Motor neuron (in vitro differentiated cells): ENCODE measurements around the gene GABRR2. TPM values are rescaled to one million over a fixed set of nuclear protein-coding genes. Genes with fewer than 3 reads are reported as not detected.

Source experiments
- ATAC-seq, 8 experiments: fragments of 200-7000 bp; cut with Tn5 transposase; replicated peaks in 6 of 8; 2 replicates each; pipeline ENCODE4 v1.8.0; 2021; ENCODE audit warnings: mild to moderate bottlenecking in 8 of 8, moderate library complexity in 8 of 8
- H3K27ac ChIP-seq, 2 donors: fragments of 250-450 bp; sonication (Bioruptor Pico); 2 replicates each; pipeline ENCODE4 v1.9.0; 2021; ENCODE audit warnings: antibody characterized with exemption in 2 of 2, mild to moderate bottlenecking in 2 of 2, moderate library complexity in 1 of 2
- H3K4me1 ChIP-seq, 2 donors: fragments of 250-450 bp; sonication (Bioruptor Pico); replicated peaks in 1 of 2; 2 replicates each; pipeline ENCODE4 v1.6.1; 2021; ENCODE audit warnings: antibody characterized with exemption in 2 of 2, mild to moderate bottlenecking in 2 of 2, moderate library complexity in 1 of 2
- H3K4me3 ChIP-seq, 5 donors: fragments of 250-450 bp; sonication (Bioruptor Pico); 2 replicates each; pipeline ENCODE4 v1.9.0; 2021; ENCODE audit warnings: antibody characterized with exemption in 5 of 5, mild to moderate bottlenecking in 5 of 5, moderate library complexity in 4 of 5
- WGBS, 10 experiments: fragments of 450-650 bp; shearing (Covaris generic); methylation state at CpG; one replicate each; pipeline ENCODE4 v1.0.0; 2022; 5-methylcytosine and 5-hydroxymethylcytosine counted together
- in situ Hi-C, 9 experiments: fragments of 400-800 bp; cut with MboI; loops; one replicate each; pipeline ENCODE4 v1.15.0; 2021; ENCODE audit warnings: low sequenced_read_pairs in 9 of 9, low pct_unique_long_range_greater_than_20kb in 2 of 9; ENCODE audit not compliant: unreplicated experiment in 9 of 9
- total RNA-seq, 8 experiments: library from RNA; unstranded; fragments of 300-600 nt; gene quantifications; 2 replicates each; pipeline versions ENCODE4 v1.2.3 to v1.2.4, GENCODE V29; 2022

The GABRR2 gene
- total RNA-seq, 8 experiments from 2014 or later = 0.16 to 0.66 (median 0.34) TPM

DNA sequence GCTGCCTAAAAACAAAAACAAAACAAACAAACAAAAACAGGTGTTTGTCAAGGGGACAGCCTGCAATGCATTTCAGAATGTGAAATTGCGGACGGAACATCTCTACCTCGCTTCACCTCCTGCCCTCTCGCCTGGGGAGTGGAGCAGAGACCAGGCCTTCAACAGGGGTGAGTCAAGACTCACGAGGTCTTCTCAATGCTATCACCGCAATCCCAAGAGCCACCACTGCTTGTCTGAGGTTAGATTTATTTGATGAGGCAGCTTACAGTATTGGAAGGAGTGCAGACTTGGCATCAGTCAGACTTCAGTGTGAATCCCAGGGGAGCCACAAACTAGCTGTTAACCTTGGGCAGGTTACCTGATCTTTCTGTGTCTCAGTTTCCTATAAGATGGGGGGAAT lies 105.6 kb downstream of the GABRR2 start:
- 69 to 100% (median 85%) methylated on average over 1 to 6 of the region's 6 CpGs; no CpG with 5 or more reads in 2 of the 10 experiments for WGBS, 10 experiments
- Histone ChIP-seq H3K4me3 (no peak overlapping the region), H3K4me1 (peaks cover 6 to 9% of the 10 kb centered on the region in 2 donors), H3K27ac (no peak overlapping the region)
- ATAC-seq = peak in 5 of 8 experiments; percentile 88 to 100 (median 100)
- in situ Hi-C loops = no loop called here

DNA sequence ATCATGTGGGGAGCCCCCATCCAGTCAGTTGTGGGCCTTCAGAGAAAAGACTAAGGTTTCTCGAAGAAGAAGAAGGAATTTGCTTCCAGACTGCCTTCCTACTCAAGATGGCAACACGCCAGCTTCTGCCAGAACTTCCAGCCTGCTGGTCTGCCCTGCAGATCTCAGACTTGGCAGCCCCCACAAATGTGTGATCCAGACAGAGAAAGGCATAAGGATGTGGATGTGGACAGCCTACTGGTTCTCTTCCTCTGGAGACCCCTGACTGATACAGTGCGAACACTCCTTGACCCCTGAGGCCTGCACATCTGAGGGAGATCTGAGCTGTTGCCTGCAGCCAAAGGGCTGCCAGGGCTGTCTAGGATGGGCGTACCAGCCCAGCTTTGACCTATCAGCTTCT lies 106.5 kb downstream of the GABRR2 start:
- WGBS, 10 experiments = 100% methylated on average over 1 to 2 of the region's 4 CpGs; no CpG with 5 or more reads in 6 of the 10 experiments
- no peak overlapping the region for H3K27ac ChIP-seq
- H3K4me3 ChIP-seq = no peak overlapping the region
- in situ Hi-C loops = no loop called here
- H3K4me1 ChIP-seq = peaks cover 6 to 9% of the 10 kb centered on the region in 2 donors
- no peak for ATAC-seq

Other genes with a start within 250 kb of the GABRR2 start
- 100 to 1,000 TPM in 2 of 8 experiments, 10 to 100 TPM in 6; 39.4 to 201 (median 62.8) TPM for gene PNRC1, start 234.5 kb downstream of the GABRR2 start, total RNA-seq
- 10 to 100 TPM in 5 of 8 experiments, 1 to 10 TPM in 2, under 1 TPM in 1; 0.25 to 21.6 (median 12.9) TPM for gene SRSF12, start 197.2 kb downstream of the GABRR2 start, total RNA-seq
- gene PM20D2, start 169.2 kb downstream of the GABRR2 start, total RNA-seq = 10 to 100 TPM in 1 of 8 experiments, 1 to 10 TPM in 7; 1.9 to 12.3 (median 6.7) TPM
- gene GABRR1, start 97.9 kb downstream of the GABRR2 start, total RNA-seq = 1 to 10 TPM in 3 of 8 experiments, under 1 TPM in 2, not detected in 3; 0.21 to 3.2 (median 1.5) TPM
- 10 to 100 TPM; 17.6 to 45.2 (median 34.6) TPM for gene UBE2J1, start 37.4 kb upstream of the GABRR2 start, total RNA-seq
- 10 to 100 TPM in 7 of 8 experiments, 1 to 10 TPM in 1; 9.6 to 90.2 (median 27.4) TPM for gene RRAGD, start 97.0 kb upstream of the GABRR2 start, total RNA-seq
- 10 to 100 TPM in 5 of 8 experiments, 1 to 10 TPM in 3; 2.6 to 52.4 (median 33.7) TPM for gene ANKRD6, start 117.9 kb upstream of the GABRR2 start, total RNA-seq